PC-9 (cell line): ENCODE data around the gene SRSF6. TPM values are rescaled to one million over a fixed set of nuclear protein-coding genes. Genes with fewer than 3 reads are reported as not detected.
A peak's percentile ranks its signal among the peaks of the same experiment; 100 is the strongest.
"Not testable (repeated sequence)": the region's sequence is repeated elsewhere in the genome, so short reads cannot be mapped to it uniquely, and the experiment has no call there.

Experiments
- BruUV-seq: library from RNA; stranded (reverse); fragments of 400-500 nt; replicated peaks from 2 replicates; lab custom pipeline; 2021; lab: Mats Ljungman, UMichigan
- CTCF ChIA-PET: fragments of 300-600 bp; sonication (Branson Sonifier 250); formaldehyde crosslinking; loops from one replicate; lab custom pipeline; 2022; ENCODE audit warnings: antibody characterized with exemption; lab: Charles Lee
- POLR2A ChIA-PET: fragments of 300-600 bp; sonication (Branson Sonifier 250); formaldehyde crosslinking; loops from one replicate; lab custom pipeline; 2022; ENCODE audit warnings: antibody characterized with exemption; ENCODE audit not compliant: unreplicated experiment; lab: Charles Lee
- DNase-seq, 2 experiments: peaks; one replicate each; pipeline versions ENCODE4 v3.0.0 to v3.0.0-alpha.2; 2015 to 2022; ENCODE audit warnings: mixed read lengths in 1 of 2
- H2AFZ ChIP-seq: fragments of 200-600 bp; sonication (generic); 2 replicates; pipeline ENCODE4 v1.8.1; 2017; ENCODE audit warnings: antibody characterized with exemption
- H3F3A ChIP-seq: fragments of 200-600 bp; sonication (generic); 2 replicates; pipeline ENCODE4 v1.8.1; 2017; ENCODE audit warnings: antibody characterized with exemption, mild to moderate bottlenecking, low read depth; ENCODE audit not compliant: insufficient read depth
- H3K27ac ChIP-seq: fragments of 200-600 bp; sonication (generic); 2 replicates; pipeline ENCODE4 v1.6.1; 2016; ENCODE audit warnings: mixed run types
- H3K27me3 ChIP-seq: fragments of 200-600 bp; sonication (generic); 2 replicates; pipeline ENCODE4 v1.6.1; 2016; ENCODE audit warnings: low read depth, mixed run types; ENCODE audit not compliant: insufficient read depth
- H3K36me3 ChIP-seq: fragments of 200-600 bp; sonication (generic); 2 replicates; pipeline ENCODE4 v1.6.1; 2016; ENCODE audit warnings: low read depth, mixed run types
- H3K4me1 ChIP-seq: fragments of 200-600 bp; sonication (generic); replicated peaks from 2 replicates; pipeline ENCODE4 v1.6.1; 2016; ENCODE audit warnings: mixed run types; ENCODE audit not compliant: insufficient read depth
- H3K4me2 ChIP-seq: fragments of 200-600 bp; sonication (generic); 2 replicates; pipeline ENCODE4 v1.6.1; 2017; ENCODE audit warnings: mixed run types
- H3K4me3 ChIP-seq: fragments of 200-600 bp; sonication (generic); 2 replicates; pipeline ENCODE4 v1.6.1; 2016; ENCODE audit warnings: mixed run types
- H3K79me2 ChIP-seq: fragments of 200-600 bp; sonication (generic); 2 replicates; pipeline ENCODE4 v1.6.1; 2017; ENCODE audit warnings: low read depth, mixed run types
- H3K9me2 ChIP-seq: fragments of 200-600 bp; sonication (generic); 2 replicates; pipeline ENCODE4 v1.8.1; 2017; ENCODE audit warnings: mild to moderate bottlenecking; ENCODE audit not compliant: insufficient read depth
- H3K9me3 ChIP-seq: fragments of 200-600 bp; sonication (generic); 2 replicates; pipeline ENCODE4 v1.8.1; 2016; ENCODE audit warnings: low read depth; ENCODE audit not compliant: insufficient read depth
- H4K20me1 ChIP-seq: fragments of 200-600 bp; sonication (generic); 2 replicates; pipeline ENCODE4 v1.8.1; 2017; ENCODE audit not compliant: insufficient read depth
- EZH2 ChIP-seq: fragments of 200-600 bp; sonication (generic); IDR thresholded peaks from 2 replicates; pipeline ENCODE4 v1.8.0; 2017; ENCODE audit warnings: antibody characterized with exemption, low read depth
- intact Hi-C: fragments of 100-400 bp; cut with micrococcal nuclease; formaldehyde crosslinking; loops from one replicate; pipeline ENCODE4 v1.10.0; 2022; ENCODE audit not compliant: unreplicated experiment
- total RNA-seq: library from RNA; stranded (reverse); gene quantifications from 2 replicates; pipeline ENCODE4 v1.2.3, GENCODE V29; 2021
- TF ChIP-seq, protein P1 (sequence below): fragments of 200-600 bp; sonication (generic); conservative IDR thresholded peaks from 2 replicates; pipeline ENCODE4 v1.6.1; 2017; ENCODE audit warnings: mixed run types, antibody characterized with exemption, mild to moderate bottlenecking, moderate library complexity

The SRSF6 gene
- total RNA-seq, 1 experiment from 2014 or later, result 136 TPM

DNA sequence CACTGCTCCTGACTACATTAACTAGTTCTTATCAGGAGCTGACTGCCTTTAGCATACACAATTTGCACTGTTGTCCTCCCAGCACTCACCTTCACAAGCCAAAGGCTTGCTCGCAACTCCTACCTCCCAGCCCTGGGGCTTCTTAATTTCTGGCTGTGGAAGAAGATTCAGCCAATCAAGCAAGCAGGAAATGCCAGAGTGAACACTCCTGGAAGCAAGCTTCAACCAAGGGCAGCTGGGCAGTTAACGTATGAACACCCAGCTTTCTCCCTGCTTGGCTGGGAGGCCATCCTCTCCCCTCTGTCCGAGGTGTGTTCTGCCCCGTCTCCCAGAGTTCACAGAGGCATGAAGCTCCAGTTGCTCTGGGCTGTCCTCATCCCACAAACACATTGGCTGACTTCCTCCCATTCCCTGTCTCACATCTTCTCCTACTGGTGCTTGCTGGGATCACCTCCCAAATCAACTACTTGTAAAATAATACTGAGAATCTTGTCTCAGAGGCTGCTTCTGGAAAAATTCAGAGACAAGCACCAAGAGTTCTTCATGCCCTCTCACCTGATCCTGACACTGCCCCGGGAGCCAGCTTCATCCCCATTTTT, 15.3 kb upstream of the SRSF6 start:
- TF ChIP-seq, protein P1, sequence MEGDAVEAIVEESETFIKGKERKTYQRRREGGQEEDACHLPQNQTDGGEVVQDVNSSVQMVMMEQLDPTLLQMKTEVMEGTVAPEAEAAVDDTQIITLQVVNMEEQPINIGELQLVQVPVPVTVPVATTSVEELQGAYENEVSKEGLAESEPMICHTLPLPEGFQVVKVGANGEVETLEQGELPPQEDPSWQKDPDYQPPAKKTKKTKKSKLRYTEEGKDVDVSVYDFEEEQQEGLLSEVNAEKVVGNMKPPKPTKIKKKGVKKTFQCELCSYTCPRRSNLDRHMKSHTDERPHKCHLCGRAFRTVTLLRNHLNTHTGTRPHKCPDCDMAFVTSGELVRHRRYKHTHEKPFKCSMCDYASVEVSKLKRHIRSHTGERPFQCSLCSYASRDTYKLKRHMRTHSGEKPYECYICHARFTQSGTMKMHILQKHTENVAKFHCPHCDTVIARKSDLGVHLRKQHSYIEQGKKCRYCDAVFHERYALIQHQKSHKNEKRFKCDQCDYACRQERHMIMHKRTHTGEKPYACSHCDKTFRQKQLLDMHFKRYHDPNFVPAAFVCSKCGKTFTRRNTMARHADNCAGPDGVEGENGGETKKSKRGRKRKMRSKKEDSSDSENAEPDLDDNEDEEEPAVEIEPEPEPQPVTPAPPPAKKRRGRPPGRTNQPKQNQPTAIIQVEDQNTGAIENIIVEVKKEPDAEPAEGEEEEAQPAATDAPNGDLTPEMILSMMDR, result peak; percentile 43; the same call in 1 of the 2 replicates
- TF ChIP-seq EZH2, result no peak
- Histone ChIP-seq H3F3A (no peaks in the 10 kb centered on the region), H3K4me3 (no peak overlapping the region), H3K9me2 (no peaks in the 10 kb centered on the region), H4K20me1 (no peaks in the 10 kb centered on the region), H3K4me1 (no peaks in the 10 kb centered on the region), H3K79me2 (no peaks in the 10 kb centered on the region), H3K27me3 (peaks cover 38% of the 10 kb centered on the region), H3K4me2 (no peak overlapping the region), H3K9me3 (no peaks in the 10 kb centered on the region), H3K36me3 (no peaks in the 10 kb centered on the region), H2AFZ (no peak overlapping the region), H3K27ac (no peak overlapping the region)
- CTCF ChIA-PET, result interaction anchor here (0.7 kb wide), 1 partner anchor 250 kb away, joined by 3 read pairs; no protein-coding TSS in a partner anchor
- POLR2A ChIA-PET, result interaction anchor here (0.6 kb wide), 1 partner anchor 388 kb away, joined by 3 read pairs; no protein-coding TSS in a partner anchor
- intact Hi-C loops, result loop anchor here (10.0 kb wide), 1 partner anchor 1022 kb away; no protein-coding TSS in a partner anchor
- BruUV-seq, result no TSS peak
- DNase-seq, result no peak

DNA sequence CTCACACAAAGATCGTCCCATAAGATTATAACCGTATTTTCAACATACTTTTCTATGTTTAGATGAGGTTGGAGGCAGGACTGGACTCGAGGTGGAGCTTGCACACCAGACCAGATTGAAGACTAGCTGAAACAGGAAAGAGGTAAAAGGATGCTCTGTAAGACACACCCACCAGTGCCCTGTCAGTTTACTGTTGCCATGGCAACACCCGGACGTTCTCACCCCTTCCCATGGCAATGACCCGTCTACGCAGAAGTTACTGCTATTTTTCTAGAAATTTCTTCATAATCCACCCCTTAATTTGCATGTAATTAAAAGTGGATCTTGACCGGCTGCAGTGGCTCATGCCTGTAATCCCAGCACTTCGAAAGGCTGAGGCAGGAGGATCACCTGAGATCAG, 13.6 kb upstream of the SRSF6 start:
- no peak overlapping the region for H3K4me2 ChIP-seq
- H2AFZ ChIP-seq, result no peak overlapping the region
- H3K36me3 ChIP-seq, result no peaks in the 10 kb centered on the region
- ChIA-PET CTCF (no interaction called here), POLR2A (no interaction called here)
- no peaks in the 10 kb centered on the region for H3K9me3 ChIP-seq
- intact Hi-C loops, result loop anchor here (10.0 kb wide), 1 partner anchor 1021 kb away; no protein-coding TSS in a partner anchor
- no peaks in the 10 kb centered on the region for H3K79me2 ChIP-seq
- no peaks in the 10 kb centered on the region for H3K9me2 ChIP-seq
- H4K20me1 ChIP-seq, result no peaks in the 10 kb centered on the region
- H3K27me3 ChIP-seq, result peaks cover 32% of the 10 kb centered on the region
- no peaks in the 10 kb centered on the region for H3K4me1 ChIP-seq
- BruUV-seq, result no TSS peak
- peaks cover 3% of the 10 kb centered on the region; the same call in 1 of the 2 replicates for H3F3A ChIP-seq
- H3K4me3 ChIP-seq, result no peak overlapping the region
- no peak overlapping the region for H3K27ac ChIP-seq
- TF ChIP-seq, protein P1, result no peak
- TF ChIP-seq EZH2, result no peak
- peak in 1 of 2 experiments; percentile 25 for DNase-seq

DNA sequence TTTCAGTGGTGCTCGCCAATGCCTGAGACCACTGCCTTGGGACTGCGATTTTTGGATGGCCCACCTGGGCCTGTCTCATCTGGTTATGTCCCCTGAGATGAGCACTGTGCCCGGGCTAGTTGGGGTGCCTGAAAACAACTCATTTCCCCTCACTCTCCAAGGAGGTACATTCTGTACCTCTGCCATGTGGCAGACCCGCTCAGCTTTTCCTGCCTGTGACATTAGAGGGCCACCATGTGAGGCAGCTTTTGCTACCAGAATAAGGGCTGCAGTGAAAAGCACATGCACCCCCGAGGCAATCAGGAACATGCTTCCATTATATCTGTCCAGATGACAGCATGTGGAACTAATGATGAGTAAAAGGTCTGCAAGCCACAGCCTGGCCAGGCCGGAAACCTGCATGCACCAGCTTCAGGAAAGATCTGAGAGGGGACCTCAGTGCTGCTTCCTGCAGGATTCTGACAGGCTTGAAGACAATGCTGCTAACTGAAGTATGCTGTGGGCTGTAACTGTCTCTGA, 11.3 kb upstream of the SRSF6 start:
- H3K27ac ChIP-seq, result no peak overlapping the region
- intact Hi-C loops, result loop anchor here (5.0 to 10.0 kb wide), 3 partner anchors 741 to 1018 kb away; partner anchors contain the start of gene JPH2
- TF ChIP-seq EZH2, result no peak
- TF ChIP-seq, protein P1, result no peak
- ChIA-PET CTCF (interaction anchor here (0.6 kb wide), 3 partner anchors 245 to 961 kb away, joined by 3 read pairs; no protein-coding TSS in a partner anchor), POLR2A (interaction anchor here (0.5 kb wide), 1 partner anchor 60 kb away, joined by 4 read pairs; no protein-coding TSS in a partner anchor)
- H3K9me2 ChIP-seq, result no peaks in the 10 kb centered on the region
- H3K4me3 ChIP-seq, result no peak overlapping the region
- no peak overlapping the region for H2AFZ ChIP-seq
- DNase-seq, result peak in 1 of 2 experiments; percentile 23
- H4K20me1 ChIP-seq, result no peaks in the 10 kb centered on the region
- H3K4me2 ChIP-seq, result no peak overlapping the region
- BruUV-seq, result no TSS peak
- H3K36me3 ChIP-seq, result no peaks in the 10 kb centered on the region
- no peaks in the 10 kb centered on the region for H3K79me2 ChIP-seq
- H3K9me3 ChIP-seq, result no peaks in the 10 kb centered on the region
- H3K27me3 ChIP-seq, result peaks cover 9% of the 10 kb centered on the region
- peaks cover 3% of the 10 kb centered on the region; the same call in 1 of the 2 replicates for H3F3A ChIP-seq
- no peaks in the 10 kb centered on the region for H3K4me1 ChIP-seq

DNA sequence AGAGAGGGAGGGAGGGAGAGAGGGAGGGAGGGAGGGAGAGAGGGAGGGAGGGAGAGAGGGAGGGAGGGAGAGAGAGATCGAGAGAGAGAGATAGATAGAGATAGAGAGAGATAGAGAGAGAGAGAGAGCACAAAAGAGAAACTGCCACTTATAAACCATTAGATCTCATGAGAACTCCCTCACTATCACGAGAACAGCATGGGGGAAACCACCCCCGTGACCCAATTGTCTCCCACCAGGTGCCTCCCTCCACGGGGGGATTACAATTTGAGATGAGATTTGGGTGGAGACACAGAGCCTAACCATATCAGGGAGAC, 9.3 kb upstream of the SRSF6 start:
- H3F3A ChIP-seq, H3K4me1 ChIP-seq, POLR2A ChIA-PET, H4K20me1 ChIP-seq, BruUV-seq, H3K4me2 ChIP-seq, H3K27me3 ChIP-seq, H3K9me2 ChIP-seq, H3K4me3 ChIP-seq, H2AFZ ChIP-seq, H3K79me2 ChIP-seq, H3K27ac ChIP-seq, H3K36me3 ChIP-seq, H3K9me3 ChIP-seq, DNase-seq: not testable (repeated sequence)
- intact Hi-C loops, result loop anchor here (5.0 to 10.0 kb wide), 3 partner anchors 739 to 1016 kb away; partner anchors contain the start of gene JPH2
- CTCF ChIA-PET, result interaction anchor here (0.6 to 1.5 kb wide), 13 partner anchors 9 to 763 kb away, joined by 3 to 15 read pairs (median 3); partner anchors contain the start of gene SRSF6
